HCT116 (cell line): ENCODE results near the gene DOK7. TPM values are rescaled to one million over a fixed set of nuclear protein-coding genes. Genes with fewer than 3 reads are reported as not detected.

ENCODE experiments used
- ATAC-seq: fragments of 200-7000 bp; cut with Tn5 transposase; 2 replicates; pipeline ENCODE4 v1.9.1; 2020; ENCODE audit warnings: mild to moderate bottlenecking, moderate library complexity
- BruUV-seq: library from RNA; stranded (reverse); fragments of 400-500 nt; replicated peaks from 2 replicates; lab custom pipeline; 2021; lab: Mats Ljungman, UMichigan
- CTCF ChIA-PET: fragments of 300-600 bp; sonication (Branson Sonifier 250); formaldehyde crosslinking; loops from one replicate; lab custom pipeline; 2021; ENCODE audit warnings: antibody characterized with exemption; lab: Charles Lee
- POLR2A ChIA-PET: fragments of 300-600, 350-600 bp; sonication (Branson Sonifier 250); formaldehyde crosslinking; loops from one replicate; lab custom pipeline; 2021; ENCODE audit warnings: antibody characterized with exemption; lab: Charles Lee
- RAD21 ChIA-PET, 2 experiments: fragments of 300-600 bp; sonication (Branson Sonifier 250); formaldehyde crosslinking; loops; one replicate each; lab custom pipeline; 2023; ENCODE audit warnings: low total read pairs in 2 of 2; ENCODE audit not compliant: uncharacterized antibody in 2 of 2, unreplicated experiment in 2 of 2, low non-redundant PET in 1 of 2; lab: Charles Lee
- DNase-seq: peaks from one replicate; pipeline ENCODE4 v3.0.0-alpha.2; 2010; ENCODE audit warnings: low read depth, low spot score
- H2AFZ ChIP-seq: fragments of 200-600 bp; shearing (Covaris generic), sonication (generic); 2 replicates; pipeline ENCODE4 v1.6.1; 2017; ENCODE audit warnings: low read depth, mixed run types, mixed read lengths, antibody characterized with exemption, low read length; ENCODE audit not compliant: poor library complexity, severe bottlenecking
- H3K27ac ChIP-seq: 2 replicates; pipeline ENCODE4 v1.5.1; 2012; ENCODE audit warnings: low read depth, low read length
- H3K27me3 ChIP-seq: fragments of 200-600 bp; sonication (generic); 2 replicates; pipeline ENCODE4 v1.6.1; 2016; ENCODE audit warnings: mixed run types, low read length, mixed read lengths; ENCODE audit not compliant: insufficient read depth
- H3K36me3 ChIP-seq, 2 experiments: fragments of 200-500 bp in 1 of 2; fragments of 200-600 bp in 1 of 2; sonication (Bioruptor generic) in 1 of 2; sonication (generic) in 1 of 2; 2 replicates each; pipeline versions ENCODE4 v1.5.1 to v1.6.1; 2014 to 2016; ENCODE audit warnings: low read length in 2 of 2, inconsistent platforms in 1 of 2, mixed read lengths in 1 of 2, mixed run types in 1 of 2; ENCODE audit not compliant: insufficient read depth in 2 of 2, control insufficient read depth in 1 of 2
- H3K4me1 ChIP-seq, 2 experiments: fragments of 200-600 bp in 1 of 2; sonication (generic) in 1 of 2; 2 replicates each; pipeline versions ENCODE4 v1.5.1 to v1.6.1; 2012 to 2017; ENCODE audit warnings: low read length in 2 of 2, inconsistent platforms in 1 of 2, mild to moderate bottlenecking in 1 of 2, mixed read lengths in 1 of 2, mixed run types in 1 of 2, moderate library complexity in 1 of 2; ENCODE audit not compliant: insufficient read depth in 2 of 2, control insufficient read depth in 1 of 2
- H3K4me2 ChIP-seq: fragments of 200-600 bp; sonication (generic); 2 replicates; pipeline ENCODE4 v1.6.1; 2017; ENCODE audit warnings: mixed run types, low read length, mixed read lengths
- H3K4me3 ChIP-seq, 2 experiments: fragments of 200-600 bp in 1 of 2; sonication (generic) in 1 of 2; replicated peaks in 1 of 2; 2 replicates each; pipeline ENCODE4 v1.5.1; 2011 to 2016; ENCODE audit warnings: low read length in 2 of 2, control low read depth in 1 of 2, low read depth in 1 of 2, mild to moderate bottlenecking in 1 of 2, mixed read lengths in 1 of 2, mixed run types in 1 of 2
- H3K79me2 ChIP-seq: fragments of 200-600 bp; sonication (generic); 2 replicates; pipeline ENCODE4 v1.6.1; 2017; ENCODE audit warnings: mild to moderate bottlenecking, mixed run types, low read length, moderate library complexity, mixed read lengths; ENCODE audit not compliant: insufficient read depth
- H3K9ac ChIP-seq: fragments of 200-600 bp; sonication (generic); 2 replicates; pipeline ENCODE4 v1.6.1; 2016; ENCODE audit warnings: low read length, mixed read lengths
- H3K9me2 ChIP-seq: fragments of 200-600 bp; sonication (generic), shearing (Covaris generic); 2 replicates; pipeline ENCODE4 v1.6.1; 2017; ENCODE audit warnings: mixed run types, mild to moderate bottlenecking, moderate library complexity; ENCODE audit not compliant: insufficient read depth
- H3K9me3 ChIP-seq, 2 experiments: fragments of 200-500 bp in 1 of 2; fragments of 200-600 bp in 1 of 2; sonication (Bioruptor generic) in 1 of 2; sonication (generic) in 1 of 2; 2 replicates each; pipeline ENCODE4 v1.6.1; 2014 to 2017; ENCODE audit warnings: low read length in 2 of 2, mixed read lengths in 2 of 2, inconsistent platforms in 1 of 2, low read depth in 1 of 2, mild to moderate bottlenecking in 1 of 2, mixed run types in 1 of 2, moderate library complexity in 1 of 2; ENCODE audit not compliant: control insufficient read depth in 1 of 2, insufficient read depth in 1 of 2
- H4K20me1 ChIP-seq: fragments of 200-600 bp; sonication (generic), shearing (Covaris generic); 2 replicates; pipeline ENCODE4 v1.6.1; 2017; ENCODE audit warnings: mixed run types, mild to moderate bottlenecking, moderate library complexity; ENCODE audit not compliant: insufficient read depth
- ATF3 ChIP-seq: IDR thresholded peaks from 2 replicates; pipeline ENCODE4 v1.6.1; 2012
- CBX3 ChIP-seq: IDR thresholded peaks from 2 replicates; pipeline ENCODE4 v1.6.1; 2012; ENCODE audit warnings: low read depth
- EZH2 ChIP-seq: fragments of 200-600 bp; sonication (generic); IDR thresholded peaks from 2 replicates; pipeline ENCODE4 v1.6.1; 2017; ENCODE audit warnings: antibody characterized with exemption, mixed run types
- JUND ChIP-seq: IDR thresholded peaks from 2 replicates; pipeline ENCODE4 v1.6.1; 2012
- REST ChIP-seq: IDR thresholded peaks from 2 replicates; pipeline ENCODE4 v1.6.1; 2012; ENCODE audit warnings: low read depth
- SIN3A ChIP-seq: IDR thresholded peaks from 2 replicates; pipeline ENCODE4 v1.6.1; 2012; ENCODE audit warnings: low read depth
- ZFX ChIP-seq: fragments of 450-650 bp; IDR thresholded peaks from 2 replicates; pipeline ENCODE4 v1.6.1; 2017
- intact Hi-C: fragments of 100-400 bp; cut with micrococcal nuclease; formaldehyde crosslinking; loops from 2 replicates; pipeline ENCODE4 v1.10.0; 2022
- total RNA-seq: library from RNA; stranded (reverse); gene quantifications from one replicate; pipeline ENCODE4 v1.2.1, GENCODE V29; 2021; ENCODE audit not compliant: unreplicated experiment

DOK7 gene
- total RNA-seq, 1 experiment from 2014 or later, result 2.4 TPM

- Histone ChIP-seq H3K27me3 (no peaks in the 10 kb centered on the region), H3K4me3 (no peak overlapping the region), H3K9ac (no peak overlapping the region), H3K27ac (no peak overlapping the region), H3K4me1 (peaks cover 4 to 16% of the 10 kb centered on the region in 2 experiments; a peak in 3 of 4 replicates), H3K4me2 (no peak overlapping the region), H3K79me2 (peaks cover 65% of the 10 kb centered on the region), H3K9me2 (no peaks in the 10 kb centered on the region), H2AFZ (no peak overlapping the region), H4K20me1 (no peaks in the 10 kb centered on the region), H3K9me3 (no peaks in the 10 kb centered on the region), H3K36me3 (peaks cover 7 to 14% of the 10 kb centered on the region in 2 experiments; a peak in 3 of 4 replicates)
- intact Hi-C loops, result no loop called here
- TF ChIP-seq EZH2, result no peak
- no peak for TF ChIP-seq REST
- no peak for TF ChIP-seq SIN3A
- TF ChIP-seq CBX3, result no peak
- no peak for TF ChIP-seq ZFX
- TF ChIP-seq ATF3, result no peak
- TF ChIP-seq JUND, result no peak
- DNase-seq (no peak), ATAC-seq (no peak)
- ChIA-PET RAD21 (no interaction called here), POLR2A (no interaction called here), CTCF (no interaction called here)
- BruUV-seq, result no TSS peak
These were observed 66.9 kb downstream of the DOK7 start for GRCh38 chr4:3530051-3530450.
